GM12878 (cell line): ENCODE measurements around the gene SLC11A1. TPM values are rescaled to one million over a fixed set of nuclear protein-coding genes. Genes with fewer than 3 reads are reported as not detected.
A peak's percentile ranks its signal among the peaks of the same experiment; 100 is the strongest.

Experiments
- ATAC-seq: fragments of 200-7000 bp; cut with Tn5 transposase; 3 replicates; pipeline ENCODE4 v1.9.1; 2020; ENCODE audit warnings: mild to moderate bottlenecking, moderate library complexity
- BruUV-seq: library from RNA; stranded (reverse); fragments of 400-500 nt; replicated peaks from 2 replicates; lab custom pipeline; 2021; lab: Mats Ljungman, UMichigan
- CTCF ChIA-PET: fragments of 300-600 bp; sonication (Branson Sonifier 250); formaldehyde crosslinking; extraction: SDS; loops from one replicate; lab custom pipeline; 2021; ENCODE audit warnings: inconsistent platforms; lab: Yijun Ruan, JAX
- POLR2A ChIA-PET: fragments of 350-600 bp; formaldehyde crosslinking; extraction: SDS; loops from one replicate; lab custom pipeline; 2021; ENCODE audit warnings: inconsistent platforms; lab: Charles Lee
- RAD21 ChIA-PET: fragments of 300-600 bp; sonication (Branson Sonifier 250); formaldehyde crosslinking; loops from one replicate; lab custom pipeline; 2023; ENCODE audit warnings: antibody characterized with exemption; ENCODE audit not compliant: unreplicated experiment; lab: Charles Lee
- SMC1A ChIA-PET: fragments of 300-600 bp; sonication (Branson Sonifier 250); formaldehyde crosslinking; loops from one replicate; lab custom pipeline; 2023; ENCODE audit not compliant: unreplicated experiment, uncharacterized antibody; lab: Charles Lee
- DNase-seq: peaks from one replicate; pipeline ENCODE4 v3.0.0-alpha.2; 2011; ENCODE audit warnings: low read depth, low spot score
- FAIRE-seq: peaks from 3 replicates; lab custom pipeline; 2011; peaks lifted over from hg19 to GRCh38; lab: Jason Lieb, UNC
- H2AFZ ChIP-seq: 2 replicates; pipeline ENCODE4 v1.6.0; 2011; ENCODE audit warnings: low read depth, low read length, control low read depth; ENCODE audit not compliant: control insufficient read depth
- H3K27ac ChIP-seq: 2 replicates; pipeline ENCODE4 v1.5.1; 2011; ENCODE audit warnings: control low read depth; ENCODE audit not compliant: control insufficient read depth, insufficient read depth
- H3K27me3 ChIP-seq, 2 experiments: replicated peaks in 1 of 2; 2 replicates each; pipeline versions ENCODE4 v1.6.0 to v1.6.1; 2011; ENCODE audit warnings: low read length in 1 of 2; ENCODE audit not compliant: control insufficient read depth in 2 of 2, insufficient read depth in 2 of 2
- H3K36me3 ChIP-seq, 2 experiments: 2 replicates each; pipeline ENCODE4 v1.5.1; 2011; ENCODE audit warnings: low read length in 1 of 2; ENCODE audit not compliant: control insufficient read depth in 2 of 2, insufficient read depth in 2 of 2
- H3K4me1 ChIP-seq: 2 replicates; pipeline ENCODE4 v1.6.1; 2011; ENCODE audit warnings: mild to moderate bottlenecking, low read length, moderate library complexity, mixed read lengths; ENCODE audit not compliant: control insufficient read depth, insufficient read depth
- H3K4me2 ChIP-seq: 2 replicates; pipeline ENCODE4 v1.6.0; 2011; ENCODE audit warnings: control low read depth; ENCODE audit not compliant: control insufficient read depth, insufficient read depth
- H3K4me3 ChIP-seq: fragments of 200-600 bp; sonication (generic); 2 replicates; pipeline ENCODE4 v1.5.1; 2016
- H3K79me2 ChIP-seq: 2 replicates; pipeline ENCODE4 v1.6.0; 2011; ENCODE audit warnings: low read length; ENCODE audit not compliant: control insufficient read depth, insufficient read depth
- H3K9ac ChIP-seq: 2 replicates; pipeline ENCODE4 v1.8.0; 2011; ENCODE audit warnings: low read length, control low read depth, mixed read lengths; ENCODE audit not compliant: control insufficient read depth, insufficient read depth
- H3K9me3 ChIP-seq: replicated peaks from 3 replicates; pipeline ENCODE4 v1.5.1; 2011; ENCODE audit warnings: mild to moderate bottlenecking, low read length; ENCODE audit not compliant: control insufficient read depth, insufficient read depth
- H4K20me1 ChIP-seq: 2 replicates; pipeline ENCODE4 v1.6.0; 2011; ENCODE audit not compliant: control insufficient read depth, insufficient read depth
- ATF3 ChIP-seq: IDR thresholded peaks from 2 replicates; pipeline ENCODE4 v1.6.1; 2011; ENCODE audit warnings: low read depth, mild to moderate bottlenecking, low read length, moderate library complexity, borderline replicate concordance; ENCODE audit errors: extremely low read depth
- ATF7 ChIP-seq: fragments of 450-650 bp; IDR thresholded peaks from 2 replicates; pipeline ENCODE4 v1.6.1; 2016; ENCODE audit warnings: low read depth, mild to moderate bottlenecking
- BCL3 ChIP-seq: IDR thresholded peaks from 2 replicates; pipeline ENCODE4 v1.6.1; 2011; ENCODE audit warnings: borderline replicate concordance, low read depth, mild to moderate bottlenecking, moderate library complexity, low read length; ENCODE audit not compliant: insufficient read depth, poor library complexity, severe bottlenecking
- BHLHE40 ChIP-seq, 2 experiments: fragments of 450-650 bp in 1 of 2; IDR thresholded peaks; 2 replicates each; pipeline ENCODE4 v1.6.1; 2011 to 2017; ENCODE audit warnings: low read depth in 2 of 2, borderline replicate concordance in 1 of 2, improper control_type of control experiment in 1 of 2, low read length in 1 of 2, mild to moderate bottlenecking in 1 of 2
- BRCA1 ChIP-seq: IDR thresholded peaks from 2 replicates; pipeline ENCODE4 v1.6.1; 2011; ENCODE audit warnings: low read depth, low read length, improper control_type of control experiment
- E2F8 ChIP-seq: fragments of 450-650 bp; IDR thresholded peaks from 2 replicates; pipeline ENCODE4 v1.6.1; 2018; ENCODE audit warnings: mild to moderate bottlenecking, low read depth, moderate library complexity; ENCODE audit not compliant: partially characterized antibody
- IKZF1 ChIP-seq: fragments of 450-650 bp; conservative IDR thresholded peaks from 2 replicates; pipeline ENCODE4 v1.6.1; 2017; ENCODE audit warnings: antibody characterized with exemption, mild to moderate bottlenecking
- MTA3 ChIP-seq: IDR thresholded peaks from 2 replicates; pipeline ENCODE4 v1.6.1; 2012; ENCODE audit warnings: low read length, inconsistent platforms, borderline replicate concordance
- PAX5 ChIP-seq: IDR thresholded peaks from 2 replicates; pipeline ENCODE4 v1.6.1; 2011; ENCODE audit warnings: low read depth, low read length, borderline replicate concordance
- PAX8 ChIP-seq: fragments of 450-650 bp; IDR thresholded peaks from 2 replicates; pipeline ENCODE4 v1.6.1; 2017; ENCODE audit warnings: mild to moderate bottlenecking, moderate library complexity
- RB1 ChIP-seq: fragments of 450-650 bp; formaldehyde crosslinking; IDR thresholded peaks from 2 replicates; pipeline ENCODE4 v1.6.1; 2017; ENCODE audit warnings: mild to moderate bottlenecking, borderline replicate concordance
- RCOR1 ChIP-seq: conservative IDR thresholded peaks from 2 replicates; pipeline ENCODE4 v1.6.1; 2012; ENCODE audit warnings: low read depth, low read length, improper control_type of control experiment
- SPI1 ChIP-seq: IDR thresholded peaks from 2 replicates; pipeline ENCODE4 v1.6.1; 2011; ENCODE audit warnings: low read depth, mild to moderate bottlenecking, low read length, moderate library complexity, borderline replicate concordance; ENCODE audit not compliant: insufficient read depth
- SRF ChIP-seq, 2 experiments: IDR thresholded peaks; 2 replicates each; pipeline ENCODE4 v1.6.1; 2011; ENCODE audit warnings: low read depth in 2 of 2, low read length in 2 of 2, mild to moderate bottlenecking in 1 of 2, moderate library complexity in 1 of 2
- TAF1 ChIP-seq: IDR thresholded peaks from 2 replicates; pipeline ENCODE4 v1.6.1; 2011; ENCODE audit warnings: mild to moderate bottlenecking, low read depth, low read length, borderline replicate concordance
- ZBED1 ChIP-seq: IDR thresholded peaks from 2 replicates; pipeline ENCODE4 v1.6.1; 2016; ENCODE audit warnings: borderline replicate concordance
- ZNF24 ChIP-seq: fragments of 450-650 bp; IDR thresholded peaks from 2 replicates; pipeline ENCODE4 v1.6.1; 2017; ENCODE audit warnings: antibody characterized with exemption, mild to moderate bottlenecking
- WGBS: methylation state at CpG from one replicate; pipeline ENCODE4 v1.1.6; 2016; ENCODE audit warnings: low lambda C conversion rate; ENCODE audit not compliant: insufficient replicate concordance, insufficient coverage; ENCODE audit errors: missing lambda C conversion rate; 5-methylcytosine and 5-hydroxymethylcytosine counted together
- in situ Hi-C: fragments of 300-500 bp; cut with MboI; formaldehyde crosslinking; loops from 9 replicates; pipeline ENCODE4 v1.14.3; 2018; ENCODE audit warnings: mixed read lengths
- intact Hi-C: fragments of 100-400 bp; cut with micrococcal nuclease; formaldehyde crosslinking; loops from one replicate; pipeline ENCODE4 v1.14.2; 2022; ENCODE audit not compliant: unreplicated experiment
- polyA plus RNA-seq, 11 experiments: library from polyadenylated mRNA; depleted of rRNA in 4 of 11; unstranded in 6 of 11; stranded (reverse) in 5 of 11; fragments of >200 nt; fragmentation: Nextera tagmentation in 4 of 11; fragmentation: Illumina TruSeq in 1 of 11; extraction: Ambion mirVana in 4 of 11; extraction: Trizol in 1 of 11; gene quantifications; 1 replicate in 1 of 11; 2 replicates in 10 of 11; pipeline versions ENCODE4 v1.2.1 to v1.2.3, GENCODE V29; 2011 to 2016; ENCODE audit warnings: inconsistent platforms in 2 of 11, missing spikeins in 2 of 11, low read depth in 1 of 11
- total RNA-seq, 4 experiments: library from RNA; depleted of rRNA in 3 of 4; stranded (reverse); fragments of >200 nt in 3 of 4; fragmentation: Illumina TruSeq in 1 of 4; extraction: Trizol in 1 of 4; gene quantifications; 2 replicates each; pipeline versions ENCODE4 v1.2.1 to v1.2.3, GENCODE V29; 2013 to 2021

SLC11A1 gene
- total and polyA plus RNA-seq, 10 of the 15 experiments (the other 5 are each of a cell fraction or from before 2014, with no cell fraction given): 0.03 to 0.38 (median 0.12) TPM

GRCh38 chr2:218418717-218419458 is 36.8 kb downstream of the SLC11A1 start, which contains the start of gene VIL1:
TSS of gene VIL1 (plus strand) at chr2:218419123. CDS start at chr2:218423779, 4,656 bp downstream.
- SMC1A ChIA-PET: interaction anchor here (1.0 to 1.6 kb wide), 2 partner anchors 10 to 66 kb away, joined by 3 to 4 read pairs; no protein-coding TSS in a partner anchor
- Histone ChIP-seq H4K20me1 (no peaks in the 10 kb centered on the region), H3K27me3 (no peaks in the 10 kb centered on the region), H3K27ac (no peak within 1 kb of the TSS), H3K36me3 (no peaks in the 10 kb centered on the region), H3K4me2 (no peak within 1 kb of the TSS), H3K4me1 (no peaks in the 10 kb centered on the region), H3K9ac (no peak within 1 kb of the TSS), H3K79me2 (no peaks in the 10 kb centered on the region), H3K9me3 (no peaks in the 10 kb centered on the region), H2AFZ (no peak within 1 kb of the TSS), H3K4me3 (no peak within 1 kb of the TSS)
- peak; percentile 63 for ATAC-seq
- 51% methylated on average over 9 of the region's 9 CpGs for WGBS
- in situ Hi-C loops: no loop called here
- RAD21 ChIA-PET: no interaction called here
- no TSS peak for BruUV-seq
- POLR2A ChIA-PET: interaction anchor here (0.7 kb wide), 1 partner anchor 152 kb away, joined by 3 read pairs; no protein-coding TSS in a partner anchor
- no peak for DNase-seq
- CTCF ChIA-PET: interaction anchor here (1.2 kb wide), 1 partner anchor 12 kb away, joined by 3 read pairs; no protein-coding TSS in a partner anchor
- intact Hi-C loops: no loop called here
- FAIRE-seq: no peak
- TF ChIP-seq IKZF1: peak; percentile 46
- no peak for TF ChIP-seq ZNF24
- no peak for TF ChIP-seq E2F8
- no peak for TF ChIP-seq SPI1
- no peak for TF ChIP-seq ZBED1
- no peak for TF ChIP-seq BCL3
- peak in 1 of 2 experiments; percentile 13; a peak in 1 of 4 replicates for TF ChIP-seq BHLHE40 (IDR thresholded peaks at IDR 0.05; ENCODE audit: borderline replicate concordance in 1 of 2, low read depth in 2 of 2, low read length in 1 of 2)
- TF ChIP-seq SRF (IDR thresholded peaks at IDR 0.05; ENCODE audit: low read depth in 2 of 2, low read length in 2 of 2): peak; percentile 17 to 52; a peak in 1 of 4 replicates
- TF ChIP-seq ATF3: no peak
- TF ChIP-seq RB1: no peak
- TF ChIP-seq ATF7: no peak
- TF ChIP-seq MTA3: no peak
- no peak for TF ChIP-seq PAX8
- no peak for TF ChIP-seq PAX5
- no peak for TF ChIP-seq BRCA1
- no peak for TF ChIP-seq TAF1
- TF ChIP-seq RCOR1: no peak
